HG03354 (cell line): ENCODE measurements around the gene APPBP2.
"Not testable (repeated sequence)": the region's sequence is repeated elsewhere in the genome, so short reads cannot be mapped to it uniquely, and the experiment has no call there.

Experiments
- ATAC-seq: cut with Tn5 transposase; IDR thresholded peaks from one replicate; pipeline ENCODE4 v1.9.1; 2021; ENCODE audit warnings: mild to moderate bottlenecking; ENCODE audit not compliant: unreplicated experiment, poor library complexity, severe bottlenecking

APPBP2 gene

GRCh38 chr17:60535382-60536279 lies 9.6 kb upstream of the APPBP2 start:
- ATAC-seq, result no peak

DNA sequence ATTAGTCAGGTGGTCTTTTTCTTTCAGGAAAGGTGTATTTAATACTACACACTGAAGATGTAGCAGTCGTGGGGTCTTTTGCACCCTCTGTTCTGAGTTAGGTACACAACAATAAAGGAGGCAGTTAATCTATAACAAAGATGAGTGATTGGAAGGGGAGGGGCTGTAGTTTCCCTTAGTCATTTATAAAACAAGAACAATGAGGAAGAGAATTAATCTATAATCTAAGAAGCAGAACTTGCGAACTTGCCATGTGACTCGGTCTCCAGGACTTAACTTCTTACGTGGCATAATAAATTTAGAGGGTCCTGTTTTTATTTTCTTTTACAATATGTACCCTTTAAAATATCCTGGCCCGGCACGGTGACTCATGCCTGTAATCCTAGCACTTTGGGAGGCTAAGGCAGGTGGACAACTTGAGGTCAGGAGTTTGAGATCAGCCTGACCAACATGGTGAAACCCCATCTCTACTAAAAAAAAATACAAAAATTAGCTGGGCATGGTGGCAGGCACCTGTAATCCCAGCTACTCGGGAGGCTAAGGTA lies 8.6 kb upstream of the APPBP2 start:
- ATAC-seq, result no peak

- ATAC-seq, result no peak
Measured at GRCh38 chr17:60534010-60534555, 8.0 kb upstream of the APPBP2 start.

DNA sequence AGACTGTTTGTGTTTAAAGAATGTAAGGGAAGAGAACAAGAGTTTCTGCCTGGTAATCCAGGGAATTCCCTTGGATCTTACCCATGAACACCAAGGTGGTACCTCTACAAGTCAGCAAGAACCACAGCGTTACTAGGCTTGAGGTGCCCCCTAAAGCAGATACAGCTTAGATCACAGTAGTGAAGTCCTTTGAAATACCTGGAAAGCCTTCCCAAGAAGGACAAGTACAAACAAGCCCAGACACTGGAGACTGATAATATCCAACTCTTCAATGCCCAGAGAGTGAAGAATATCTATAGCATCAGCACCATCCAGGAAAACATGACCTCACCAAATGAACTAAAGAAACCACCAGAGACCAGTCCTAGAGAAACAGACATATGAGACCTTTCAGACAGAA lies 3.8 kb upstream of the APPBP2 start:
- no peak for ATAC-seq

DNA sequence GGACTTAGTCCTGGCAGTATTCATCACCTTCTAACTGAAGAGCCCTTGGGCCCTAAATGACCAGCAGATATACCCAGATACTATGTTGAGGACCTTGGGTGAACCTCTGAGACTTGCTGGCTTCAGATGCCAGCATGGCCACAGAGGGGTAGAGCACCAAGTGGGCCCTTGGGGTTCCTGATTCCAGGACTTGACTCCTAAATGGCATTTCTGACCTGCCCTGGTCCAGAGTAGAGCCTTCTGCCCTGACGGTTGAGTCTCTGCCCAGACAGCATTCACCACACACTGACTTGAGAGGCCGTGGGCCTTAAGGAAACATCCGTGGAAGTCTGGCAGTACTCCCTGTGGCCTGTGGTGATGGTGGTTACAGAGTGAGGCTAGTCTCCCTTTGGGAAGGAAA lies 2.8 kb upstream of the APPBP2 start:
- ATAC-seq, result no peak

- ATAC-seq, result no peak
Measured at GRCh38 chr17:60527701-60528100, 1.7 kb upstream of the APPBP2 start.

- ATAC-seq, result no peak
Measured at GRCh38 chr17:60526726-60527125, 684 bp upstream of the APPBP2 start.

DNA sequence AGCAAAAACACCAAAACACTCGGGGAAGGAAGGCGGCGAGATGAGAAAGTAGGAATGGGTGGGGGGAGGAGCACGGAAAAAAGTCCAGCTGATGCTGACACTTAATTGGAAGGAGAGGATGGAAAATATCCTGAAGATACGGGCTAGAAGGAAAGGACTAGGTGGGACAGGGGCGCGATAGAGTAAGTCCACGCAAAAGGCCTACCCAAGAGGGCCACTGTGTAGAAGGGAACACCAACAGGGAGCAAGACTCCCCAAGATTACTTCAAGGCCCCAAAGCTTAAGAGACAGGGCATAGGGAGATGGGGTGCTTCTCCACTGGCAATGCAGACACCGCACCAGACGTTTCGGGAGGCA lies 736 bp downstream of the APPBP2 start:
- ATAC-seq, result no peak

DNA sequence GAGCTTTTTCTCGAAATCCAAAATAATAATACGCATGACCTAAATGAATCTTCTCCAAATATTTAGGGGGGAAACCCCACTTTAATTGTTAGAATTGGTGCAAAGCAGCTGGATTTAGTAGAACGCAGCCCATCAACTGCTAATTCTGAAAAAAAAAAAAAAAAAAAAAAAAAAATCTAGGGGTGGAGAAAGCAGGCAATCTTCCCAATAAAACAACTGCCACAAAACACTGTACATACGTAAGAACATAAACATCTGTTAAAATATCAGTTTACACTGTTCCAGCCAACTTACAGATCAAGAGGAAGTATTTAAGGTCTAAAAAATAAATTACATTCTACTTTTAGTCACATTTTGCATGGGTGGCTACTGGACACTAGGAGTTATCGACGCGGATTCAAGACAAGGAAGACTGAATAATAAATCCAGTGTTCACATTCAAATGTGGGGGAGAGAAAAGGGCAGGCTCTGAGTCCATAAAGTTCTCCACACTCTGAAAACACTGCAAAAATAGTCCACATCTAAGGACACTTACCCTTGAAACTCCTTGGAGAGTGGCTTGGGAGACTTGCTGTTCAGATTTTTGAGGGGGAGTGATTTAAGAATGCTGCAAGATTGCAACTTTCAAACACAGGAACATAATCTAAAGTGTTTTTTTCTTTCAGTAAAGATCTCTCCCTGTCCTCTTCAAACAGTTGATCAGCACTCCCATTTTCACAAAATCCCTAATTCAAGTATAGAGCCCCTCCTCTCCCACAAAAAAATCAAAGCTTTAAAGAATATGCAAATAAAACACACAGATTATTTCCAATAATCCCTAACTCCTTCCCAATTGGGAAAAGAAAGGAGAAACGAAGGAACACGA lies 1.3 kb downstream of the APPBP2 start:
- ATAC-seq, result no peak

GRCh38 chr17:60523822-60524221 lies 2.2 kb downstream of the APPBP2 start:
- ATAC-seq, result no peak

DNA sequence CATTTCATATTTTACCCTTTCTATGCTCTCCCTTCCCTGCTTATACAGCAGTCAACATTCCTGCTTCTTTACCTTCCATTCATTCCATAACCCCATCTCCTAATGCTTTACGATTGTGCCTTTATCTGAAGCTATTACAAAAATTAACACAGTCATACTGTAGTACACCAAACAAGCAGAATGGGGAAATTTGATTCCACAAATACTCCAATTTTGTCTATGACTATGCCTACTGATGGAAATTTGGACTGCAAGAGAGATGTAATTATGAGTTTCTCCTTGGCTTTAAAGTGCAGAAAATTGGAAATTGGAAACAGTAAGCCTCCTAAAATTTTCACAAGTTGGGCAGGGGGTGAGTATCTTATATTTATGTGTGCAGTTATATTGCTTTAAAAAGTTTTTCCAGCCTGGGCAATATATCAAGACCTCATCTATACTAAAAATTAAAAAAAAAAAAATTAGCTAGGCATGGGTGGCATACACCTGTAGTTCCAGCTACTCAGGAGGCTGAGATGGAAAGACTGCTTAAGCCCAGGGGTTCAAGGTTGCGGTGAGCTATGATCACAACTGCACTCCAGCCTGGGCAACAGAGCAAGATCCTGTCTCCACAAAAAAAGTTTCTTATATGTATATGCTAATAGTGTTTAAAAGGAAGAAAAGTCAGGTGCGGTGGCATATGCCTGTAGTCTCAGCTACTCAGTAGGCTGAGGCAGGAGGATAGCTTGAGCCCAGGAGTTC lies 3.0 kb downstream of the APPBP2 start:
- ATAC-seq, result no peak

DNA sequence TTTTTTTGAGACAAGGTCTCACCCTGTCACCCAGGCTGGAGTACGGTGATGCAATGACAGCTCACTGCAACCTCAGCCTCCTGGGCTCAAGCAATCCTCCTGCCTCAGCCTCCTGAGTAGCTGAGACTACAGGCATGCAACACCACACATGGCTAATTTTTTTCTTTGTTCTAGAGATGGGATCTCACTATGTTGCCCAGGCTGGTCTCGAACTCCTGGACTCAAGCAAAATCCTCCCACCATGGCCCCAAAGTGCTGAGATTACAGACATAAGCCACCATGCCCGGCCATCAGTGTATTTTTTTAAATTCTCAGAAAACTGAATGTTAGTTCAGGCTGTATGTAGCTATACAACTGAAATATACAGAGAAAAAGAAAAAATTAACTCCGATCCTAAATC lies 6.2 kb downstream of the APPBP2 start:
- no peak for ATAC-seq

GRCh38 chr17:60515683-60516082 lies 10.4 kb downstream of the APPBP2 start:
- ATAC-seq, result not testable (repeated sequence)

DNA sequence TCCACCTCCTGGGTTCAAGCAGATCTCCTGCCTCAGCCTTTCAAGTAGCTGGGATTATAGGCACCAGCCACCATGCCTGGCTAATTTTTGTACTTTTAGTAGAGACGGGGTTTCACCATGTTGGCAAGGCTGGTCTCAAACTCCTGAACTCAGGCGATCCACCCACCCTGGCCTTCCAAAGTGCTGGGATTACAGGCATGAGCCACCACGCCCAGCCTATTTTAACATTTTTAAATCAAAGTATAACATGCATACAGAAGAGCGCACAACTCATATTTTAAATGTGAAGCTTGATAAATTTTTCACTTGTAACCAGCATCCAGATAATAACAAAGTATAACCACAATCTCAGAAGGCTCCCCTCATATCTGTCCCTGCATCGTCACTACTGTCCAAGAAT lies 10.8 kb downstream of the APPBP2 start:
- not testable (repeated sequence) for ATAC-seq

DNA sequence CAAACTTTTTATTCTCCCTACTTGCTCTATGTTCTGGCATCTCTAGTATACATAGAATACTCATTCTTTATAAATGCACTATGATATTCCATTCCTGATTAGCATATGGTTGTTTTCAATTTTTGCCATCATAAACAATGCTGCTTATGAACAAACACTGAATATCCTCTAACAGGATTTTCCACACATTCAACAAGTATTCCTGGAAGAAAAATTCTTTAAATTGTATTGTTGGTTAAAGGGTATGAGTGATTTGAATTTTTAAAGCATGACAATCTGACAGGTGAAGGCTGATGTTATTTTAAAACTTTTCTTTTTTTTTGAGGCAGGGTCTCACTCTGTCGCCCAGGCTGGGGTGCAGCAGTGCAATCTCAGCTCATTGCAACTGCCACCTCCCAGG lies 11.5 kb downstream of the APPBP2 start:
- no peak for ATAC-seq

DNA sequence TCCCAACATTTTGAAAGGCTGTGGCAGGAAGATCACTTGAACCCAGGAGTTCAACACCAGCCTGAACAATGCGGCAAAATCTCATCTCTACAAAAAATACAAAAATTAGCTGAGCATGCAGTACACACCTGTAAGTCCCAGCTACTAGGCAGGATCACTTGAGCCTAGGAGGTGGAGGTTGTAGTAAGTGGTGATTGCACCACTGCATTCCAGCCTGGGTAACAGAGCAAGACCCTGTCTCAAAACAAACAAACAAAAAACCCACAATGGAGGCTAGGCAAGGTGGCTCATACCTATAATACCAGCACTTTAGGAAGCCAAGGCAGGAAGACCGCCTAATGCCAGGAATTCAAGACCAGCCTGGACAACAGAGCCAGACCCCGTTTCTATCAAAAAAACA lies 12.0 kb downstream of the APPBP2 start:
- ATAC-seq, result no peak

DNA sequence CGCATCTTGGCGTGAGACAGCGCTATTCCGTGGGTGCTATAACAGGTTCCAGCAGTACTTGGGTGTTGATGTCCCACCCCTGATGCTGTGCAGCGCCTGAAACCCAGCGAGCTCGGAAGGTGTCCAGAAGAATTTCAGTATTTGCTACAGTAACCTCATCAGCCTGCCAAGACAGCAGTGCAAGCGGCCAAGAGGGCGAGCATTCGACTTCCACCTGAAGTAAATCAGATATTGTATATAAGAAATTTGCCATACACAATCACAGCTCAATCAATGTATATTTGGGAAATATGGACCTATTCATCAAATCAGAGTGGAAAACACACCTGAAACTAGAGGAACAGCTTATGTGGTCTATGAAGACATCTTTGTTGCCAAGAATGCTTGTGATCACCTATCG lies 13.0 kb downstream of the APPBP2 start:
- no peak for ATAC-seq

- no peak for ATAC-seq
Measured at GRCh38 chr17:60510723-60511122, 15.3 kb downstream of the APPBP2 start.

GRCh38 chr17:60510031-60510430 lies 16.0 kb downstream of the APPBP2 start:
- ATAC-seq, result no peak
